Measurements from ENCODE around the gene TCF12. TPM values are rescaled to one million over a fixed set of nuclear protein-coding genes. Genes with fewer than 3 reads are reported as not detected.

The TCF12 gene
- polyA plus RNA-seq, 1 donor (not counting 4 experiments of a cell fraction or from before 2014, with no cell fraction given): 48.3 TPM

DNA sequence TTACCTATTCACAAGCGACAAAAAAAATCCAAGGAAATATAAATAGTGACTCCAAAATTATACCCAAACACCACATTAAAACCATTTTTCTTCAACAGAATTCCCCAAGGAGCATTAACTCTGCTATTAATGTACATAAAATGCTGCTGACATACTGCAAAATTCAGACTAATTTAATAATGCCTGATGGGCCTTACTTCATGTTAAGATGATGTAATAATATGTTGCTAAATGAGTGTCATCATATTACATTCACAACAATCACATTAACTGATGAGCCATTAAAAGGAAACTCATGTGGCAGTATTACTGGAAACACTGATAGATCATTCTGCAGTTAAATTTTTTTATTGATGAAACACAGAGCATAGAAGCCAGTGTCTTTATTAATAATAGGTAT is 253.0 kb downstream of the TCF12 start:
- H3K4me2 ChIP-seq (ENCODE audit: control insufficient read depth, extremely low read depth, insufficient read depth, low read depth, low read length): no peak overlapping the region
- H3K79me2 ChIP-seq (ENCODE audit: control insufficient read depth, insufficient read depth, low read length): no peaks in the 10 kb centered on the region
- no peaks in the 10 kb centered on the region for H3K4me1 ChIP-seq (ENCODE audit: control insufficient read depth, extremely low read depth, insufficient read depth, low read length)
- H3K36me3 ChIP-seq (ENCODE audit: control insufficient read depth in 2 of 2, extremely low read depth in 1 of 2, insufficient read depth in 2 of 2, low read length in 2 of 2): no peaks in the 10 kb centered on the region
- dilution Hi-C loops (cut with MboI; ENCODE audit: extremely low pct_ligation_motif_present, low sequenced_read_pairs): no loop called here
- H4K20me1 ChIP-seq (ENCODE audit: control insufficient read depth, extremely low read depth, insufficient read depth, low read length): no peaks in the 10 kb centered on the region
- no peak for TF ChIP-seq EZH2 (IDR thresholded peaks at IDR 0.05; ENCODE audit: low read length)
- no peak overlapping the region for H3K27ac ChIP-seq (ENCODE audit: control insufficient read depth, insufficient read depth, low read length)
- no peak overlapping the region for H2AFZ ChIP-seq (ENCODE audit: control insufficient read depth, low read length)
- H3K9me3 ChIP-seq (ENCODE audit: control insufficient read depth, low read depth, low read length): no peaks in the 10 kb centered on the region
- DNase-seq (ENCODE audit: low read depth, low spot score) (no peak), FAIRE-seq (no peak)
- no peak overlapping the region for H3K4me3 ChIP-seq (ENCODE audit: control insufficient read depth in 2 of 3, extremely low read depth in 1 of 3, insufficient read depth in 2 of 3, low read depth in 1 of 3, low read length in 3 of 3)
- no peaks in the 10 kb centered on the region for H3K27me3 ChIP-seq (ENCODE audit: control insufficient read depth, extremely low read depth, insufficient read depth, low read length)
- H3K9ac ChIP-seq (ENCODE audit: control insufficient read depth, extremely low read depth, insufficient read depth, low read length): no peak overlapping the region
- H3K9me1 ChIP-seq (ENCODE audit: control insufficient read depth, extremely low read depth, insufficient read depth, low read length): no peaks in the 10 kb centered on the region

DNA sequence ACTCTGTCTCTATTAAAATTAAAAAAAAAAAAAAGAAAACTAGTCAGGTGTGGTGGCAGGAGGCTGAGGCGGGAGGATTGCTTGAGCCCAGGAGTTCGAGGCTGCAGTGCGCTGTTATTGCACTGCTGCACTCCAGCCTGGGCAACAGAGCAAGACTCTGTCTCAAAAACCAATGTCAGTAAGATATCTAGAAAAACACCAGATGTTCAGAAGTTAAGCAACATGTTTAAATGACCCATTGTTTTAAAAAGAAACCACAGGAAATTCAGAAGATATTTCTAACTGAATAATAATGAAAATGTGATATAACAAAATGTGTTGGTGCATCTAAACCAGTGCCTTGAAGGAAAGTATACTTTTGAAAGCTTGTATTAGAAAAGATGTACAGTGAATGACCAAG is 254.5 kb downstream of the TCF12 start:
- H3K36me3 ChIP-seq (ENCODE audit: control insufficient read depth in 2 of 2, extremely low read depth in 1 of 2, insufficient read depth in 2 of 2, low read length in 2 of 2): no peaks in the 10 kb centered on the region
- H3K9me3 ChIP-seq (ENCODE audit: control insufficient read depth, low read depth, low read length): no peaks in the 10 kb centered on the region
- H3K9me1 ChIP-seq (ENCODE audit: control insufficient read depth, extremely low read depth, insufficient read depth, low read length): no peaks in the 10 kb centered on the region
- H3K4me3 ChIP-seq (ENCODE audit: control insufficient read depth in 2 of 3, extremely low read depth in 1 of 3, insufficient read depth in 2 of 3, low read depth in 1 of 3, low read length in 3 of 3): no peak overlapping the region
- H2AFZ ChIP-seq (ENCODE audit: control insufficient read depth, low read length): no peak overlapping the region
- H3K4me2 ChIP-seq (ENCODE audit: control insufficient read depth, extremely low read depth, insufficient read depth, low read depth, low read length): no peak overlapping the region
- no peak overlapping the region for H3K27ac ChIP-seq (ENCODE audit: control insufficient read depth, insufficient read depth, low read length)
- H3K79me2 ChIP-seq (ENCODE audit: control insufficient read depth, insufficient read depth, low read length): no peaks in the 10 kb centered on the region
- no peak overlapping the region for H3K9ac ChIP-seq (ENCODE audit: control insufficient read depth, extremely low read depth, insufficient read depth, low read length)
- dilution Hi-C loops (cut with MboI; ENCODE audit: extremely low pct_ligation_motif_present, low sequenced_read_pairs): no loop called here
- DNase-seq (ENCODE audit: low read depth, low spot score) (no peak), FAIRE-seq (no peak)
- no peaks in the 10 kb centered on the region for H3K27me3 ChIP-seq (ENCODE audit: control insufficient read depth, extremely low read depth, insufficient read depth, low read length)
- TF ChIP-seq, protein P1, sequence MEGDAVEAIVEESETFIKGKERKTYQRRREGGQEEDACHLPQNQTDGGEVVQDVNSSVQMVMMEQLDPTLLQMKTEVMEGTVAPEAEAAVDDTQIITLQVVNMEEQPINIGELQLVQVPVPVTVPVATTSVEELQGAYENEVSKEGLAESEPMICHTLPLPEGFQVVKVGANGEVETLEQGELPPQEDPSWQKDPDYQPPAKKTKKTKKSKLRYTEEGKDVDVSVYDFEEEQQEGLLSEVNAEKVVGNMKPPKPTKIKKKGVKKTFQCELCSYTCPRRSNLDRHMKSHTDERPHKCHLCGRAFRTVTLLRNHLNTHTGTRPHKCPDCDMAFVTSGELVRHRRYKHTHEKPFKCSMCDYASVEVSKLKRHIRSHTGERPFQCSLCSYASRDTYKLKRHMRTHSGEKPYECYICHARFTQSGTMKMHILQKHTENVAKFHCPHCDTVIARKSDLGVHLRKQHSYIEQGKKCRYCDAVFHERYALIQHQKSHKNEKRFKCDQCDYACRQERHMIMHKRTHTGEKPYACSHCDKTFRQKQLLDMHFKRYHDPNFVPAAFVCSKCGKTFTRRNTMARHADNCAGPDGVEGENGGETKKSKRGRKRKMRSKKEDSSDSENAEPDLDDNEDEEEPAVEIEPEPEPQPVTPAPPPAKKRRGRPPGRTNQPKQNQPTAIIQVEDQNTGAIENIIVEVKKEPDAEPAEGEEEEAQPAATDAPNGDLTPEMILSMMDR (optimal IDR thresholded peaks at IDR 0.05 in 1 of 3, IDR thresholded peaks at IDR 0.05 in 1 of 3, conservative IDR thresholded peaks at IDR 0.05 in 1 of 3; ENCODE audit: extremely low read depth in 1 of 3, insufficient read depth in 2 of 3, low read length in 3 of 3): no peak
- TF ChIP-seq EZH2 (IDR thresholded peaks at IDR 0.05; ENCODE audit: low read length): no peak
- H4K20me1 ChIP-seq (ENCODE audit: control insufficient read depth, extremely low read depth, insufficient read depth, low read length): no peaks in the 10 kb centered on the region
- H3K4me1 ChIP-seq (ENCODE audit: control insufficient read depth, extremely low read depth, insufficient read depth, low read length): no peaks in the 10 kb centered on the region

GRCh38 chr15:57183041-57183440 is 264.6 kb downstream of the TCF12 start:
- Histone ChIP-seq H4K20me1 (ENCODE audit: control insufficient read depth, extremely low read depth, insufficient read depth, low read length) (no peaks in the 10 kb centered on the region), H2AFZ (ENCODE audit: control insufficient read depth, low read length) (no peak overlapping the region), H3K27ac (ENCODE audit: control insufficient read depth, insufficient read depth, low read length) (no peak overlapping the region), H3K4me2 (ENCODE audit: control insufficient read depth, extremely low read depth, insufficient read depth, low read depth, low read length) (no peak overlapping the region), H3K9me1 (ENCODE audit: control insufficient read depth, extremely low read depth, insufficient read depth, low read length) (no peaks in the 10 kb centered on the region), H3K9me3 (ENCODE audit: control insufficient read depth, low read depth, low read length) (no peaks in the 10 kb centered on the region), H3K9ac (ENCODE audit: control insufficient read depth, extremely low read depth, insufficient read depth, low read length) (no peak overlapping the region), H3K36me3 (ENCODE audit: control insufficient read depth in 2 of 2, extremely low read depth in 1 of 2, insufficient read depth in 2 of 2, low read length in 2 of 2) (no peaks in the 10 kb centered on the region), H3K4me1 (ENCODE audit: control insufficient read depth, extremely low read depth, insufficient read depth, low read length) (no peaks in the 10 kb centered on the region), H3K4me3 (ENCODE audit: control insufficient read depth in 2 of 3, extremely low read depth in 1 of 3, insufficient read depth in 2 of 3, low read depth in 1 of 3, low read length in 3 of 3) (no peak overlapping the region), H3K27me3 (ENCODE audit: control insufficient read depth, extremely low read depth, insufficient read depth, low read length) (no peaks in the 10 kb centered on the region), H3K79me2 (ENCODE audit: control insufficient read depth, insufficient read depth, low read length) (no peaks in the 10 kb centered on the region)
- no peak for TF ChIP-seq EZH2 (IDR thresholded peaks at IDR 0.05; ENCODE audit: low read length)
- TF ChIP-seq, protein P1 (optimal IDR thresholded peaks at IDR 0.05 in 1 of 3, IDR thresholded peaks at IDR 0.05 in 1 of 3, conservative IDR thresholded peaks at IDR 0.05 in 1 of 3; ENCODE audit: extremely low read depth in 1 of 3, insufficient read depth in 2 of 3, low read length in 3 of 3): no peak
- FAIRE-seq: no peak
- DNase-seq (ENCODE audit: low read depth, low spot score): no peak
- dilution Hi-C loops (cut with MboI; ENCODE audit: extremely low pct_ligation_motif_present, low sequenced_read_pairs): no loop called here

All from keratinocyte (primary cell).